WTC11 (cell line): Measurements from ENCODE around the gene ADGRL3. TPM values are rescaled to one million over a fixed set of nuclear protein-coding genes. Genes with fewer than 3 reads are reported as not detected.
A peak's percentile ranks its signal among the peaks of the same experiment; 100 is the strongest.

Experiments used
- ATAC-seq: fragments of 200-7000 bp; cut with Tn5 transposase; 2 replicates; pipeline ENCODE4 v1.10.0; 2021; ENCODE audit warnings: mild to moderate bottlenecking, moderate library complexity
- CTCF ChIA-PET: fragments of 300-600 bp; sonication (Branson Sonifier 250); formaldehyde crosslinking; loops from one replicate; lab custom pipeline; 2021; ENCODE audit warnings: antibody characterized with exemption; lab: Charles Lee
- POLR2A ChIA-PET: fragments of 350-600 bp; sonication (Branson Sonifier 250); formaldehyde crosslinking; loops from one replicate; lab custom pipeline; 2021; ENCODE audit warnings: antibody characterized with exemption; lab: Charles Lee
- DNase-seq: peaks from one replicate; pipeline ENCODE4 v3.0.0; 2021; ENCODE audit warnings: low spot score
- H3K27ac Mint-ChIP-seq: 2 replicates; pipeline ENCODE4 v1.8.0; 2021; ENCODE audit warnings: mixed read lengths
- H3K27me3 Mint-ChIP-seq: 2 replicates; pipeline ENCODE4 v1.8.0; 2021; ENCODE audit warnings: low read depth, mild to moderate bottlenecking, moderate library complexity, mixed read lengths
- H3K36me3 Mint-ChIP-seq: 2 replicates; pipeline ENCODE4 v1.8.0; 2021; ENCODE audit warnings: mixed read lengths
- H3K4me1 Mint-ChIP-seq: 2 replicates; pipeline ENCODE4 v1.8.0; 2022; ENCODE audit warnings: mixed read lengths
- H3K4me3 Mint-ChIP-seq: 2 replicates; pipeline ENCODE4 v1.8.0; 2021; ENCODE audit warnings: mild to moderate bottlenecking, moderate library complexity, mixed read lengths
- H3K9me3 Mint-ChIP-seq: 2 replicates; pipeline ENCODE4 v1.8.0; 2021; ENCODE audit warnings: mixed read lengths
- ATF1 ChIP-seq: sonication (generic); formaldehyde crosslinking; IDR thresholded peaks from 2 replicates; pipeline ENCODE4 v1.8.1; 2023; ENCODE audit warnings: mild to moderate bottlenecking, moderate library complexity, missing genetic modification reagents
- CREB1 ChIP-seq: sonication (generic); formaldehyde crosslinking; IDR thresholded peaks from 2 replicates; pipeline ENCODE4 v1.8.0; 2023; ENCODE audit warnings: mild to moderate bottlenecking, missing genetic modification reagents
- E2F1 ChIP-seq: sonication (generic); formaldehyde crosslinking; IDR thresholded peaks from 2 replicates; pipeline ENCODE4 v1.8.0; 2022; ENCODE audit warnings: mild to moderate bottlenecking, missing genetic modification reagents
- ETV6 ChIP-seq: sonication (generic); formaldehyde crosslinking; IDR thresholded peaks from 2 replicates; pipeline ENCODE4 v1.8.1; 2022; ENCODE audit warnings: mild to moderate bottlenecking, missing genetic modification reagents
- FOXP4 ChIP-seq: sonication (generic); formaldehyde crosslinking; IDR thresholded peaks from 2 replicates; pipeline ENCODE4 v1.8.0; 2022; ENCODE audit warnings: mild to moderate bottlenecking, missing genetic modification reagents
- GABPB1 ChIP-seq: sonication (generic); formaldehyde crosslinking; IDR thresholded peaks from 2 replicates; pipeline ENCODE4 v1.8.1; 2023; ENCODE audit warnings: mild to moderate bottlenecking, missing genetic modification reagents
- GRHL2 ChIP-seq: fragments of 250-450 bp; sonication (Bioruptor Pico); IDR thresholded peaks from 2 replicates; pipeline ENCODE4 v1.8.0; 2022; ENCODE audit warnings: mild to moderate bottlenecking, moderate library complexity; ENCODE audit not compliant: insufficient replicate concordance, severe bottlenecking
- GTF2I ChIP-seq: fragments of 250-450 bp; sonication (Bioruptor Pico); conservative IDR thresholded peaks from 2 replicates; pipeline ENCODE4 v1.4.0; 2021; ENCODE audit warnings: mild to moderate bottlenecking
- MLX ChIP-seq: sonication (generic); formaldehyde crosslinking; IDR thresholded peaks from 2 replicates; pipeline ENCODE4 v1.8.1; 2023; ENCODE audit warnings: mild to moderate bottlenecking, missing genetic modification reagents, moderate library complexity
- MXD4 ChIP-seq: fragments of 250-450 bp; sonication (Bioruptor Pico); IDR thresholded peaks from 2 replicates; pipeline ENCODE4 v1.8.0; 2021; ENCODE audit warnings: mild to moderate bottlenecking, moderate library complexity, borderline replicate concordance
- NFATC4 ChIP-seq: fragments of 250-450 bp; sonication (Bioruptor Pico); IDR thresholded peaks from 2 replicates; pipeline ENCODE4 v1.9.0; 2021; ENCODE audit warnings: mild to moderate bottlenecking
- NFE2L1 ChIP-seq: sonication (generic); formaldehyde crosslinking; IDR thresholded peaks from 2 replicates; pipeline ENCODE4 v1.8.1; 2023; ENCODE audit warnings: missing genetic modification reagents
- NR2C2 ChIP-seq: sonication (generic); formaldehyde crosslinking; IDR thresholded peaks from 2 replicates; pipeline ENCODE4 v1.8.0; 2022; ENCODE audit warnings: mild to moderate bottlenecking, missing genetic modification reagents
- PRRX2 ChIP-seq: fragments of 250-450 bp; sonication (Bioruptor Pico); IDR thresholded peaks from 2 replicates; pipeline ENCODE4 v1.8.0; 2021; ENCODE audit warnings: mild to moderate bottlenecking
- RORB ChIP-seq: fragments of 250-450 bp; sonication (Bioruptor Pico); IDR thresholded peaks from 2 replicates; pipeline ENCODE4 v1.9.0; 2021; ENCODE audit warnings: mild to moderate bottlenecking
- TEAD4 ChIP-seq: sonication (generic); formaldehyde crosslinking; IDR thresholded peaks from 2 replicates; pipeline ENCODE4 v1.8.0; 2022; ENCODE audit warnings: mild to moderate bottlenecking, missing genetic modification reagents
- TP53 ChIP-seq: sonication (generic); formaldehyde crosslinking; IDR thresholded peaks from 2 replicates; pipeline ENCODE4 v1.8.1; 2023; ENCODE audit warnings: mild to moderate bottlenecking, missing genetic modification reagents
- USF1 ChIP-seq: sonication (generic); formaldehyde crosslinking; IDR thresholded peaks from 2 replicates; pipeline ENCODE4 v1.8.0; 2022; ENCODE audit warnings: mild to moderate bottlenecking, missing genetic modification reagents
- ZNF532 ChIP-seq: fragments of 250-450 bp; sonication (Bioruptor Pico); IDR thresholded peaks from 2 replicates; pipeline ENCODE4 v1.9.0; 2021; ENCODE audit warnings: mild to moderate bottlenecking, borderline replicate concordance
- total RNA-seq: library from RNA; stranded (reverse); gene quantifications from 3 replicates; pipeline ENCODE4 v1.2.3, GENCODE V29; 2021
- TF ChIP-seq, protein P1 (sequence below): sonication (generic); formaldehyde crosslinking; IDR thresholded peaks from 2 replicates; pipeline ENCODE4 v1.8.1; 2022; ENCODE audit warnings: mild to moderate bottlenecking, moderate library complexity, missing genetic modification reagents
- TF ChIP-seq, protein P2 (sequence below): fragments of 200-600 bp; IDR thresholded peaks from 2 replicates; pipeline ENCODE4 v1.8.0; 2022; ENCODE audit warnings: antibody characterized with exemption

The ADGRL3 gene
- total RNA-seq, 1 experiment from 2014 or later, result 8.7 TPM

DNA sequence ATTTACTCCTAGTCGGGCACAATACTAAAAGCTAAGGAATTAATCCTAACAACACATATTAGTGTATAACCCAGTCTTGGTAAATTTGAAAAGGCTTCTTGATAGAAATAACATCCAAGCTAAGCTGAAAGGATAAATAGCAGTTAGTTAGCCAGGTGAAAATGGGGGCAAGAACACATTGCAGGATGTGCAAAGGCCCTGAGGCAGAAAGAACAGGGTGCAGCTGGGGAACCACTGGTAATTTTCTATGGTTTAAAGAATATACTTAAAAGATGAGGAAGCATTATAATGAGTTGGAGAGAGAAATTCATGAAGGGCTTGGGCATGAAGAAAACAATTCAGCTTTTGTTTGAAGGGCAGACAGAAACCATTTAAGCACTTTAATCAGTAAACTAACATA, 689.0 kb downstream of the ADGRL3 start:
- CTCF ChIA-PET, result no interaction called here
- DNase-seq, result no peak
- no peak for ATAC-seq
- TF ChIP-seq FOXP4 (CRISPR knock-in tag), result no peak
- TF ChIP-seq NFATC4 (CRISPR knock-in tag), result no peak
- no peak for TF ChIP-seq ATF1 (CRISPR knock-in tag)
- TF ChIP-seq GRHL2 (CRISPR knock-in tag), result no peak
- TF ChIP-seq GTF2I (CRISPR knock-in tag), result 0 out of 2 replicates have a peak, but pooled peaks have one; percentile 31
- no peak for TF ChIP-seq MLX
- TF ChIP-seq E2F1 (CRISPR knock-in tag), result no peak
- TF ChIP-seq, protein P1, sequence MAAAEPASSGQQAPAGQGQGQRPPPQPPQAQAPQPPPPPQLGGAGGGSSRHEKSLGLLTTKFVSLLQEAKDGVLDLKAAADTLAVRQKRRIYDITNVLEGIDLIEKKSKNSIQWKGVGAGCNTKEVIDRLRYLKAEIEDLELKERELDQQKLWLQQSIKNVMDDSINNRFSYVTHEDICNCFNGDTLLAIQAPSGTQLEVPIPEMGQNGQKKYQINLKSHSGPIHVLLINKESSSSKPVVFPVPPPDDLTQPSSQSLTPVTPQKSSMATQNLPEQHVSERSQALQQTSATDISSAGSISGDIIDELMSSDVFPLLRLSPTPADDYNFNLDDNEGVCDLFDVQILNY, result no peak
- Mint-ChIP-seq H3K4me3 (no peak overlapping the region), H3K9me3 (0 out of 2 replicates have a peak, but pooled peaks cover 4% of the 10 kb centered on the region), H3K4me1 (peaks cover 23% of the 10 kb centered on the region), H3K27me3 (no peaks in the 10 kb centered on the region), H3K27ac (no peak overlapping the region), H3K36me3 (no peaks in the 10 kb centered on the region)
- POLR2A ChIA-PET, result no interaction called here

- H3K27me3 Mint-ChIP-seq, result no peaks in the 10 kb centered on the region
- no peak for DNase-seq
Measured at GRCh38 chr4:61890321-61890720, 690.2 kb downstream of the ADGRL3 start.

More at GRCh38 chr4:61890321-61890720, 690.2 kb downstream of the ADGRL3 start:
- H3K4me3 Mint-ChIP-seq, result no peak overlapping the region
- peaks cover 23% of the 10 kb centered on the region for H3K4me1 Mint-ChIP-seq
- POLR2A ChIA-PET, result no interaction called here
- H3K27ac Mint-ChIP-seq, result no peak overlapping the region
- TF ChIP-seq ETV6 (CRISPR knock-in tag) (no peak), NR2C2 (CRISPR knock-in tag) (no peak), GTF2I (CRISPR knock-in tag) (no peak), RORB (CRISPR knock-in tag) (no peak), ZNF532 (CRISPR knock-in tag) (no peak), TP53 (CRISPR knock-in tag) (no peak), USF1 (CRISPR knock-in tag) (no peak), PRRX2 (CRISPR knock-in tag) (no peak), GABPB1 (CRISPR knock-in tag) (no peak), MXD4 (no peak), NFE2L1 (CRISPR knock-in tag) (no peak), TEAD4 (CRISPR knock-in tag) (no peak), CREB1 (no peak)
- TF ChIP-seq, protein P2, sequence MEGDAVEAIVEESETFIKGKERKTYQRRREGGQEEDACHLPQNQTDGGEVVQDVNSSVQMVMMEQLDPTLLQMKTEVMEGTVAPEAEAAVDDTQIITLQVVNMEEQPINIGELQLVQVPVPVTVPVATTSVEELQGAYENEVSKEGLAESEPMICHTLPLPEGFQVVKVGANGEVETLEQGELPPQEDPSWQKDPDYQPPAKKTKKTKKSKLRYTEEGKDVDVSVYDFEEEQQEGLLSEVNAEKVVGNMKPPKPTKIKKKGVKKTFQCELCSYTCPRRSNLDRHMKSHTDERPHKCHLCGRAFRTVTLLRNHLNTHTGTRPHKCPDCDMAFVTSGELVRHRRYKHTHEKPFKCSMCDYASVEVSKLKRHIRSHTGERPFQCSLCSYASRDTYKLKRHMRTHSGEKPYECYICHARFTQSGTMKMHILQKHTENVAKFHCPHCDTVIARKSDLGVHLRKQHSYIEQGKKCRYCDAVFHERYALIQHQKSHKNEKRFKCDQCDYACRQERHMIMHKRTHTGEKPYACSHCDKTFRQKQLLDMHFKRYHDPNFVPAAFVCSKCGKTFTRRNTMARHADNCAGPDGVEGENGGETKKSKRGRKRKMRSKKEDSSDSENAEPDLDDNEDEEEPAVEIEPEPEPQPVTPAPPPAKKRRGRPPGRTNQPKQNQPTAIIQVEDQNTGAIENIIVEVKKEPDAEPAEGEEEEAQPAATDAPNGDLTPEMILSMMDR, result no peak
- CTCF ChIA-PET, result interaction anchor here (0.7 kb wide), 1 partner anchor 803 kb away, joined by 3 read pairs; no protein-coding TSS in a partner anchor
- 0 out of 2 replicates have a peak, but pooled peaks cover 4% of the 10 kb centered on the region for H3K9me3 Mint-ChIP-seq
- ATAC-seq, result peak; percentile 69
- no peaks in the 10 kb centered on the region for H3K36me3 Mint-ChIP-seq
